Skin of body (tissue), 2 donors: ENCODE data around the gene TFEB. TPM values are rescaled to one million over a fixed set of nuclear protein-coding genes. Genes with fewer than 3 reads are reported as not detected.

Experiments used
- DNase-seq: peaks from one replicate; lab custom pipeline; 2025; lab: John Stamatoyannopoulos, UW
- total RNA-seq: library from RNA; depleted of rRNA; stranded (reverse); fragments of >200 nt; gene quantifications from one replicate; pipeline ENCODE4 v1.2.3, GENCODE V29; 2014

The TFEB gene
- 4.2 TPM for total RNA-seq

GRCh38 chr6:41735427-41736185 lies at the start of gene TFEB:
Gene TFEB, minus strand, starts transcription at chr6:41735608. Its CDS starts 44,395 bp downstream, at chr6:41691213.
- DNase-seq = peak; percentile 86

GRCh38 chr6:41784581-41785171 lies 49.3 kb upstream of the TFEB start:
- DNase-seq = no peak

GRCh38 chr6:41783106-41783780 lies 47.8 kb upstream of the TFEB start:
- no peak for DNase-seq

- no peak for DNase-seq
Measured at GRCh38 chr6:41781366-41781730, 45.9 kb upstream of the TFEB start.

- no peak for DNase-seq
Measured at GRCh38 chr6:41780551-41781365, 45.4 kb upstream of the TFEB start, which contains the start of gene PRICKLE4. Gene PRICKLE4, plus strand, starts transcription at chr6:41780782. Its CDS starts 2,692 bp downstream, at chr6:41783474.

- DNase-seq = peak; percentile 92
Measured at GRCh38 chr6:41779788-41780550, 44.6 kb upstream of the TFEB start, which contains the start of gene FRS3. Gene FRS3, minus strand, starts transcription at chr6:41779900. Its CDS starts 2,913 bp downstream, at chr6:41776987.

GRCh38 chr6:41779336-41779735 lies 43.9 kb upstream of the TFEB start:
- DNase-seq = no peak

GRCh38 chr6:41778895-41779294 lies 43.5 kb upstream of the TFEB start:
- no peak for DNase-seq

GRCh38 chr6:41777551-41778285 lies 42.3 kb upstream of the TFEB start:
- DNase-seq = no peak

GRCh38 chr6:41775293-41775882 lies 40.0 kb upstream of the TFEB start:
- DNase-seq = no peak

GRCh38 chr6:41774841-41775240 lies 39.4 kb upstream of the TFEB start:
- no peak for DNase-seq

- DNase-seq = no peak
Measured at GRCh38 chr6:41771058-41771983, 35.9 kb upstream of the TFEB start.

GRCh38 chr6:41770381-41771057 lies 35.1 kb upstream of the TFEB start:
- no peak for DNase-seq

- DNase-seq = no peak
Measured at GRCh38 chr6:41769376-41769775, 34.0 kb upstream of the TFEB start.

- no peak for DNase-seq
Measured at GRCh38 chr6:41768545-41769308, 33.3 kb upstream of the TFEB start.

- no peak for DNase-seq
Measured at GRCh38 chr6:41767112-41767833, 31.9 kb upstream of the TFEB start.
